ENCODE data around the gene PHF21A.

Gene PHF21A

GRCh38 chr11:46072172-46072964 lies 48.9 kb downstream of the PHF21A start:
- DNase-seq = no peak

GRCh38 chr11:46071091-46071490 lies 50.2 kb downstream of the PHF21A start:
- no peak for DNase-seq

DNA sequence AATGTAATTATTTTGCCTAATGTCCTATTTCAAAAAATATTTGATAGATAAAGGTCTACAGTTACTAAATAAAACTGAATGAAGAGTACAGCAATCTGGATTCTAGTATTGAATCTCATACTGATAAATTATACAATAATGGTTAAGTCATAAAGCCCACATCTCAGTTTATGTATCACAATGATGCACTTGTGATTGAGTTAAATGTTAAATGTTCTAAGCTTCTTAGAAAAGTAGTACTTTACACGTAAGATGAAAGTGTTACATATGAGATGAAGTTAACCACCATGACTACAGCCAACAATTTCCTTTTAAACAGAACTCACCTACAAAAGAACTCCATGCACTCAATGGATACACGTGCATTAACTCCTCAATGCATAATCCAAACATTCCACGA lies 51.7 kb downstream of the PHF21A start:
- no peak for DNase-seq

DNA sequence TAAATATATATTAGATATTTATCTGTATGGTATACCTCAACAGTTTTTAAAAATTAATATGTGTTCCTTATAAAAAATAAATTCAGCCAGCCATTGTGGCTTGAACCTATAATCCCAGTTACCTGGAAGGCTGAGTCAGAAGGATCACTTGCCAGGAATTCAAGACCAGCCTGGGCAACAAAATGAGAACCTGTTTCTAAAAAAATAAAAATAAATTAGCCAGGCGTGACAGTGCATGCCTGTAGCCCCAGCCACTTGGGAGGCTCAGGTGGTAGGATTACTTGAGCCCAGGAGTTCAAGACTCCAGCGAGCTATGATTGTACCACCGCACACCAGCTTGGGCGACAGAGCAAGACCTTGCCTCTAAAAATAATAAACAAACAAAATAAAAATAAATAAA lies 54.9 kb downstream of the PHF21A start:
- no peak for DNase-seq

DNA sequence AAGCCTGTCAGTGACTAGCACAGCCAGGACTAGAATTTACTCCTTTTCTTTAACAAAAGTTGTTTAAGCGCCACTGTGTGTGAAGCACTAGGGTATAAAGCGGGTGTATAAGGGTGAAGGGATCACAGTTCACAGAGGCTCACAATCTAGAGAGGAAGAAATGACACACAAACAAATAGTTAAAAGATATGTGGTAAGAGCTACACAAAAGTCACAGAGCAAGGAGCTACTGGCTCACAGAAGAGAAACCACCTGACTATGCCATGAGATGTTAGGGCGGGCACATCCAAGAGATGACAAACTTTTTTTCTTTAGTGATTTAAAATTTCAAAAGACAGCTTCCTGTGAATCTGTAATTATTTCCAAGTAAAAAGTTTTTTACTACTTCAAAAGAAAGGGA lies 55.6 kb downstream of the PHF21A start:
- DNase-seq = no peak

DNA sequence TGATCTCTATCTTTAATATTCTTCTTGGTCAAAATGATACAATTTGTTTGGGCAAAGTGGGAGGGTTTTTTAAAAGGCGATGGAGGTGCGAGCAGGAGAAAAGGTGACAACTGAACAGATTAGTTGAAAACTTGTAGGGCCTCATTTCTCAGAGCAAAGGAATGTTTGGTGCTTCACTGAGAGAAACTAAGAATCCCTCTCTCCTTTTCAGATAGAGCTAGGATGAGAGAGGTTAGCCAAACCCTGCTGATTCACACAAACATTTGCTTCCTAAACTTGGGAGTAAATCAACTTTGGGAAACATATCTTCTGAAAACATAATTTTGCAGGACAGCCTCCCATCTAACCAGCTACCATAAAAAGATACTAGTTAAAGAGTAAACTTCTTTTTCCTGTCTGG lies 57.0 kb downstream of the PHF21A start:
- DNase-seq = no peak

DNA sequence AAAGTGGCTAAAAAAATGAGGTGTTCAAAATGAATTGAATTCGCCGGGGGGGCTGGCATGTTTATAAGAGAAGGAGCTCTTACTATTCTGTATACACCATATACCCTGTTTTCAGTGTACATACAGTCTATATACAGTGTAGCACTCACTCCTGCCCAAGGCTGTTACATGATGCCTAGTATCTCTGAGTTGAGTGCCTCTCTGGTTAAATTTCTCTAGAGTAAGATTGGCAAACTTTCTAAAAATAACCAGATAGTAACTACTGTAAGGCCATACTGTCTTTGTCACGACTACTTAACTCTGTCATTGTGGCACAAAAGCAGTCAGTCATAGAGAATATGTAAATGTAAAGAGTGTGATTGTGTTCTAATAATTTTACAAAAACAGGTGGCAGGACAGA lies 58.1 kb downstream of the PHF21A start:
- DNase-seq = no peak

GRCh38 chr11:46060013-46060412 lies 61.2 kb downstream of the PHF21A start:
- DNase-seq = no peak

DNA sequence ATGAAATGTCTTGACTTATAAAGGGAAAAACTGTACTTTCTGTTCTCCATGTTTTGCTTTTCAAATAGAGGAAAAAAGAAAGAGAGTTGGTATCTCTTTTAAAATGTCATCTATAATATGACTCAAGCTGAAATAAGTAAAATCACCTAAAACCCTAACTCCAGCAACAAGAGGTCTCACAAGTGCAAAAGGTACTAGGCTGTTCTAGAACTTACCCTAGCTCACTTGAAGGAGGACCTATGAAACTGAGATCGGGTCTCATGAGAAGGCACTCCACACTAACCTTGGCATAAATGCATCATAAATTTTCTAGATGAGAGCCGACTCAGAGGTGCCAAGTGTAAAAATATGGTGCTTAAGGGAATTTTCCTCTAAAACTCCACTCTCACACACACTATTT lies 63.8 kb downstream of the PHF21A start:
- no peak for DNase-seq

GRCh38 chr11:46055371-46055770 lies 65.9 kb downstream of the PHF21A start:
- DNase-seq = no peak

- no peak for DNase-seq
These were observed 70.2 kb downstream of the PHF21A start for GRCh38 chr11:46051102-46051501.

DNA sequence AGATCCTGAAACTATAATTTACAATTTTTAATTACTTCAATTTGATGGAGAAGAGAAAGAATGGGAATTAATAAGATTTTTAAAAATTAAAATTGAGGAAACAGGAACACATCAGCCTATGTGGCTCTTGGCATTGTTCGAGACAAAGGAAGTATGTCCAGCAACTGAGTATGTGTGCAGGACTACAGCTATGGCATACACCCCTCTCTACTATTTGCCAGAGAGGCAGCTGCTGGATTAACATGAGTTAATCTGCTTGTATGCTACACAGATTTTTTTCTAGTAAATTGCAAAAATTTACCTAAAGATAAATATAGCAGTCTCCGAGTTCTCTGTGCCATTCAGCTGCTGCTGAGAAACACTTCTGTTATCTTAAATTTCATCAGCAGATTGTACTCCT lies 70.6 kb downstream of the PHF21A start:
- no peak for DNase-seq

GRCh38 chr11:46050003-46050461 lies 71.2 kb downstream of the PHF21A start:
- DNase-seq = no peak

GRCh38 chr11:46049325-46049897 lies 71.8 kb downstream of the PHF21A start:
- no peak for DNase-seq

DNA sequence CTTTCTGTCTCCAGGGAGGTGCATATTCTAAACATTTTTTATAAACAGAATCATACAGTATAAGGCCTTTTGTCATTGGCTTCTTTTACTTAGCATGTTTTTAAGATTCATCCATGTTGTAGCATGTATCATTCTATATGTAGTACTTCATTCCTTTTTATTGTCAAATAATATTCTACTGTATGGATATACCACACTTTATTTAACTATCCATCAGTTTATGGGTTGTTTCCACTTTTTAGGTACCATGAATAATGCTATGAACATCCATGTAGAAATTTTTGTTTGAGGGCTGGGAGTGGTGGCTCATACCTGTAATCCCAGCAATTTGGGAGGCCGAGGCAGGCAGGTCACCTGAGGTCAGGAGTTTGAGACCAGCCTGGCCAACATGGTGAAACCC lies 73.1 kb downstream of the PHF21A start:
- no peak for DNase-seq

DNA sequence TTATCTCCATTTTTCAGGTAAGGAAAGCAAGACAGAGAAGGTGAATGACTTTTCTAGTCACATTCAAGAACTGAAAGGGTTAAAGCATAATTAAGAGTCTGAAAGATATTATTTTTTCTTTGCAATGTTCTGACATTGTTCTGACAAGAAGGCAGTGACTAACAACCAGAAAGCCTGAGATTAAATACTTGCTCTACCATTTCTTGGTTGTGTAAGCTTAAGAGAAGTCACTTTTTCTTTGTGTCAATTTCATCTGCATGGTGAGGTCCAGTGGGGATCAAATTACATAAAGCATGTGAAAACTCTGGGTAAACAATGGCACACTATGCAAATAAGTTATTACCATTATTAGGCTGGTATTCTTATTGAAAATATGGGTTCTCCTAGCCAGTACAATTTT lies 73.7 kb downstream of the PHF21A start:
- no peak for DNase-seq

- no peak for DNase-seq
These were observed 75.4 kb downstream of the PHF21A start for GRCh38 chr11:46045811-46046210.

- DNase-seq = no peak
These were observed 76.7 kb downstream of the PHF21A start for GRCh38 chr11:46044601-46045000.

GRCh38 chr11:46039990-46040389 lies 81.3 kb downstream of the PHF21A start:
- DNase-seq = no peak

DNA sequence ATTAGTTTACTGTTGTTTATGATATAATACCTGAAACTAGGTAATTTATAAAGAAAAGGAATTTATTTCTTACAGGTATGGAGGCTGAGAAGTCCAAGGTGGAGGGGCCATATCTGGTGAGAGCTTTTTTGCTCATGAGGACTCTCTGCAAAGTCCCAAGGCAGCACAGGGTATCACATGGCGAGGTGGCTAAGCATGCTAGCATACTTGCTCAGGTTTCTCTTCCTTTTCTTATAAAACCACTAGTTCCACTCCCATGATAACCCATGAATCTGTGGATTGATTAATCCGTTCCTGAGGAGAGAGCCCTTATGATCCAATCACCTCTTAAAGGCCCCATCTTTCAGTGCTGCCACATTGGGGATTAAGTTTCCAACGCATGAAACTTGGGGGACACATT lies 82.7 kb downstream of the PHF21A start:
- DNase-seq = no peak

GRCh38 chr11:46036969-46037368 lies 84.3 kb downstream of the PHF21A start:
- no peak for DNase-seq

- no peak for DNase-seq
These were observed 85.2 kb downstream of the PHF21A start for GRCh38 chr11:46036009-46036408.

DNA sequence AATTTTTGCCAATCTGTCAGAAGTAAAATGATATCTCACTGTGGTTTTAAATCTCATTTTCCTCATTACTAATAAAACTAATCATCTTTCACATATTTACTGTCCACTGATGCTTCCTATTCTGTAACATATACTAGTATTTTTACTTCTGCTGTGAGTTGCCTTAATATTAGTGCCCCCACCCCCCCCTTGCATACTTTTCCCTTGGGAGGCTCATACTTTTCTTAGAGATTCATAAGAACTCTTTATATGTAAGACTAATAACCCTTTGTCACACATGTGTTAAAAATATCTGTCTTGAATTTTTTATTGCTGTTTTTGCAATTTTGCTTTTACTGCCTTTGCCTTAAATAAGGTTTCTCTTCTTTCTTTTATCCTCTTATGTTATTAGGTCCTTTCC lies 87.2 kb downstream of the PHF21A start:
- no peak for DNase-seq

GRCh38 chr11:46026606-46027293 lies 94.5 kb downstream of the PHF21A start:
- no peak for DNase-seq
